ENCODE results near the gene TSEN34.
"Not testable (repeated sequence)": the region's sequence is repeated elsewhere in the genome, so short reads cannot be mapped to it uniquely, and the experiment has no call there.

Gene TSEN34

GRCh38 chr19:54162241-54162805, 28.8 kb upstream of the TSEN34 start:
- DNase-seq: peak; percentile 72 to 83 (median 76)

DNA sequence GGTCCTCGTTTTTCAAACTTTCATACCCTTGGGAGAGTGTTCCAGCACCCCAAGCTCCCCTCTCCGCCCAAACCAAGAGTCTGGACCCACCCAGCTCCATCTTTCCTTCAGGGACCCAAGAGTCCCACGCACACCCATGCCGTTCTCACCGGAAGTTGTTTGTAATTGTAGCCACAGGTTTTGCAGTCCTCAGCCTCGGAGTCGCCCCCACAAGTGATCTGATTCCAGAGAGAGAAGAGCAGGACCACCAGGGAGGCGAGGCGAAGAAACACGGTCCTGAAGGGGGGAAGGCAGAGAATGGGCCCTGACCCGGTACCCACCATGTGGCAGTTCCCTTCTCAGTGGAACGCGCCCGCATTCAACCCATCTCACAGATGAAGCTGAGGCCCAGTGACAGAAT, 28.2 kb upstream of the TSEN34 start:
- no peak for DNase-seq

DNA sequence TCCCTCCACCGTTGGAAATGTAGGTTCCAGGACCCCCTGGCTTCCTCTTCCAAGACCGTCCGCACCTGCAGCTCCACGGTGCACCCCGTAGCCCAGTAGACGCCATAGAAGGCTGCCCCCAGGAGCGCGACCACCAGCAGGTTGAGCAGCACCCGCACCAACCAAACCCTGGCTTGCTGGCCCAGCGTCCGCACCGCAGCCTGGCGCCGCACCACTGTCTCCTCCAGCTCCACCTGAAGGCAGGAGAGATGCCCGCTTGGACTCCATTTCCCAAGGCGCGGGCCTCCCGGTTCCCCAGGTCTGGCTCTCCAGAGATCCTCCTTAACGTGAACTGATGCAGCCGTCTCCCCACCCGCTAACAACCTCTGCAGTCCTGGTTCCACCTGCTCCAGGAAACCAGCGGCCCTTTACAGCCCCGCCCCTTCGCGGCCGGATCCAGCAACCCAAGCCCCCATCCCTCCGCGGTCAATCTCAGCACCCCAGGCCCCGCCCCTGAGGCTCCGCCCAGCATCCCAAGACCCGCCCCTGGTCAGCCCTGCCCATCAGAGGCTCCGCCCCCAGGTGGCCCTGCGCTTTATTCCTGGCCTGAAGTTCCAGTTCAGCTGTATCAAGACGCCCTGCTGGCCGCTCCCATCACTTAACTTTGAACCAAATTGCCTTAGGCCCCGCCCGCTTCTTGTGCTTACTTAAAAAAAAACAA, 26.6 kb upstream of the TSEN34 start:
- DNase-seq: peak in 3 of 4 experiments; percentile 20 to 34 (median 32)

- no peak for DNase-seq
These were observed 25.9 kb upstream of the TSEN34 start for GRCh38 chr19:54165222-54165621.

DNA sequence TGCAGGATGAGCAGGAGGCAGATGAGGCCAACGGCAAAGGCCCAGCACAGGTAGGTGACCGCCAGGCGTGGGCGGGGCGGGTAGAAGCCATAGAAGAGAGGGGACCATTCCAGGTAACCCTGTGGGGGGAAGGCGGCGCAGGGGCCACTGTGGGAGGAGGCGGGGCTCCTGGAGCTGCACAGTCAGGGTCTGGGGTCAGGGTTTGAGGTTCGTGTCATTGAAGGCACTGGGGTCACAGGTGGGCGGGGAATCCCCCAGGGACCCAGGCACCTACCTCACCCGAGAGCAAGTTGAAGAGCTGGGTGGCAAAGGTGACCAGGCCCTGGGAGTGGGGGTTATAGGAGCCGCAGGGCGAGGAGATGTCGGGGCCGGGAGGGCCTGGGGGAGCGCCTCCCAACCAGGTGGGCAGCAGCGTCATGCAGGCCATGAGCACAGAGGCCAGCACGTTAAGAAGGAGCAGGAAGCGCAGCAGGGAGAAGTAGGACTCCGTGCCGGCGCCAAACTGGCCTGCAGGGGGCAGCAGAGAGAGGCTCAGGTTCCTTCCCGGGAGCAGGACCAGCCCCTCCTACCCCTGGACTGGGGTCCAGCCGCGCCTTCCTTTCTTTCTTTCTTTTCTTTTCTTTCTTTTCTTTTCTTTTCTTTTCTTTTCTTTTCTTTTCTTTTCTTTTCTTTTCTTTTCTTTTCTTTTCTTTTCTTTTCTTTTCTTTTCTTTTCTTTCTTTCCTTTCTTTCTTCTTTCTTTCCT, 22.8 kb upstream of the TSEN34 start:
- peak; percentile 72 to 96 (median 84) for DNase-seq

- no peak for DNase-seq
These were observed 21.9 kb upstream of the TSEN34 start for GRCh38 chr19:54169149-54169740.

DNA sequence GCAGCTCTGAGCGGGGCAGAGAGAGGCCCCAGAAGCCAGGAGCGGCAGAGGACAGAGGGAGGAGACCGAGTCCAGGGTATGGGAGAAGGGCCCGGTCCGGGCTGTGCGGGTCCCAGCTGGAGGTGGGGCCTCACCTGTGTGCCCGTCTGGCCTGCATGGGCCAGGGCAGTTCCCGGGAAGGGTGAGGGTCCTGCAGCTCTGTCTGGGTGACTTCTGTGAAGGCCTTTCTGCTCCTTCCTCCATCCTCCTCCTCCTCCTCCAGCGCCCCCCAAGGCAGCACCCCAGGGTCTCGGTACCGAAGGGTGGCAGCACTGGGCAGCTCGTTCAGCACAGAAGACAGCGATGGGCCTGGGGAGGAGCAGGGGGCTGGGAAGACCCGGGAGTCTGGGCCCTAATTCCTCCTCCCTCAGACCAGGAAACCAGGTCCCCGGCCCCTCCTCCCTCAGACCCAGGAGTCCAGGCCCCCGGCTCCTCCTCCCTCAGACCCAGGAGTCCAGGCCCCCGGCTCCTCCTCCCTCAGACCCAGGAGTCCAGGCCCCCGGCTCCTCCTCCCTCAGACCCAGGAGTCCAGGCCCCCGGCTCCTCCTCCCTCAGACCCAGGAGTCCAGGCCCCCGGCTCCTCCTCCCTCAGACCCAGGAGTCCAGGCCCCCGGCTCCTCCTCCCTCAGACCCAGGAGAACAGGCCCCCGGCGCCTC, 19.2 kb upstream of the TSEN34 start:
- not testable (repeated sequence) for DNase-seq

GRCh38 chr19:54172471-54173358, 18.4 kb upstream of the TSEN34 start, which contains the start of gene TMC4:
TMC4 (minus strand) TSS chr19:54173160; CDS start chr19:54173117, 43 bp downstream.
- DNase-seq: no peak

- DNase-seq: no peak
These were observed 17.8 kb upstream of the TSEN34 start for GRCh38 chr19:54173359-54173699.

GRCh38 chr19:54173951-54174834, 16.9 kb upstream of the TSEN34 start:
- DNase-seq: no peak

- no peak for DNase-seq
These were observed 12.4 kb upstream of the TSEN34 start for GRCh38 chr19:54178581-54179261.

- no peak for DNase-seq
These were observed 11.8 kb upstream of the TSEN34 start for GRCh38 chr19:54179262-54179852.

DNA sequence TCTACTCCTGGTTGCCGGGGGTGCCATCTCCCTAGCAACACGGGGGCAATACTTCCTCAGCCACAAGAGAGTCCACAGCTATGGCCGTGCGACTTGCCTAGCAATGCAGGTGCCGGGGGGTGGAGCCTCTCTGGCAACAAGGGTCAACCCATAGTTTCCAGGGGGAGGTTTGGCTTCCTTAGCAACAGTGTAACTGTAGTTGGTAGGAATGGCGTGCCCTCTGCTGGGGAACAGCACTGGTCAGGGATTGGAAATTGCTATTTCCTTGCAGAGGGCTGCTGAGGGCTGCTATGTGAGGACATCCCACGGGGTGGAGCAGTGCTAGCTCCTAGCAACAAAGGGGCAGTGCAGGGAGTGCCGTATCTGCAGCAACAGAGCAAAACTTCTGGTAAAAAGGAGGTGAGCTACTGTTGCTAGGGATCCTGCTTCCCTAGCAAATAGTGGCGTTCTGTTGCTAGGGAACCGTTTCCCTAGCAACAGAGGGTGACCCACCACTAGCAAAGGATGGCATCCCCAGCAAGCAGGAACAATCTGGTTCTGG, 11.1 kb upstream of the TSEN34 start:
- no peak for DNase-seq

DNA sequence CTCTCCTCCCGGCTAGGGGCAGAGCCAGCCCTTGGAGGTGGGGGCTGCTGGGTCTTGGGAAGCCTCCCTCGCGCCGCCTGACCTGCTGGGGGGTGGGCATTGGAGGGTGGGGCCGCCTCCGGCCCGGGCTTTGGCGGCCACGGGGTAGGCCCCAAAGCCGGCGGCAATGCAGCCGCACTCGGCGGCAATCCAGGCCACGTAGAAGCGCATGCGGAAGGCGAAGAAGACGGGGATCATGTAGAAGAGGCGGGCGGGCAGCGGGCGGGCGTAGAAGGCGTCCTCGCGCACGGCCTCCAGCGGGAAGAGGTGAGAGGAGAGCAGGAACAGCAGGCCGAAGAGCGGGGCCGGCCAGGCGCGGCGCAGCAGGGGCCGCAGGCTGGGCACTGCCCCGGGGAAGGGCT, 10.4 kb upstream of the TSEN34 start:
- no peak for DNase-seq

DNA sequence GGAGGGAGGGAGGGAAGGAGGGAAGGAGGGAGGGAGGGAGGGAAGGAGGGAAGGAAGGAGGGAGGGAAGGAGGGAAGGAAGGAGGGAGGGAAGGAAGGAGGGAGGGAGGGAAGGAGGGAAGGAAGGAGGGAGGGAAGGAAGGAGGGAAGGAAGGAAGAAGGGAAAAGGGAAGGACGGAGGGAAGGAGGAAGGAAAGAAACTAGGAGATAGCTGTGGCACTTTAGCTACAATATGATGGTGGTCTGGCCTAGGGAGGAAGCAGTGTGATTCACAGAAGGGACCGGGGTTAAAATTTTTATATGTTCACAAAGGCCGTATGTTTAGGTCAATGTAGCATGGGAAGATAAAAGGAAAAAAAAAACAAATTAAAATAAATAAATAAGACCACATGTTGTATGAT, 9.2 kb upstream of the TSEN34 start:
- DNase-seq: not testable (repeated sequence)

- no peak for DNase-seq
These were observed 7.7 kb upstream of the TSEN34 start for GRCh38 chr19:54183431-54183830.

- no peak for DNase-seq
These were observed 4.8 kb upstream of the TSEN34 start for GRCh38 chr19:54186351-54186750.

DNA sequence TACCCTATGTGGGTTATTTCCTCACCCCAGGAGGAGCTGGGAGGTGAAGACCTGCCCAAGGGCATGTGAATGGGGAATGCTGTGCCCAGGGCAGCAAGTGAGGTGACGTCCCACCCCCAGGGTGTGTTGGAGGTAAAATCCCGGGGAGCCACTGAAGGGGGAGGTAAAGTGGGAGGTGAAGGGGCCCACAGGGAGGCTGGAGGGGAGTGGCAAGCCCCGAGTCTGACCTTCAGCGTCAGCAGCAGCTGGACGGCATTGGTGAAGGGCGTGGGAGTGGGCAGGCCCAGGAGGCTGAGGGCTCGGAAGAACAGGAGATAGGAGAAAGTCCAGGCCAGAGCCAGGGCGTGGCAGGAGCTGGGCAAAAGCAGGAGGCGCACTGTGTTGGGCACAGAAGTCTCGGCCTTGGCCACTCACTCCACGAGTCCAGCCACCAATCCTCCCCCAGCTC, 4.2 kb upstream of the TSEN34 start:
- no peak for DNase-seq

GRCh38 chr19:54188215-54188871, 2.8 kb upstream of the TSEN34 start:
- DNase-seq: no peak

Data from activated CD4-positive, CD25-positive, alpha-beta regulatory T cell (primary cell).